Tibial nerve (tissue), 4 donors: ENCODE measurements around the gene TFAP2E.

ENCODE experiments used
- EP300 ChIP-seq, 2 donors: sonication (generic); formaldehyde crosslinking; IDR thresholded peaks; one replicate each; pipeline ENCODE4 v1.6.1; 2017; ENCODE audit warnings: antibody characterized with exemption in 2 of 2, mild to moderate bottlenecking in 1 of 2
- POLR2A ChIP-seq, 2 donors: fragments of 450-650 bp; IDR thresholded peaks; one replicate each; pipeline ENCODE4 v1.6.1; 2017; ENCODE audit warnings: antibody characterized with exemption in 2 of 2, mild to moderate bottlenecking in 2 of 2, moderate library complexity in 2 of 2
- TF ChIP-seq, protein P1 (sequence below), 5 experiments: fragments of 200-600 bp in 3 of 5; fragments of 450-650 bp in 2 of 5; sonication (generic) in 3 of 5; IDR thresholded peaks; one replicate each; pipeline ENCODE4 v1.5.1; 2016 to 2019; ENCODE audit warnings: antibody characterized with exemption in 5 of 5, mild to moderate bottlenecking in 3 of 5, moderate library complexity in 2 of 5

DNA sequence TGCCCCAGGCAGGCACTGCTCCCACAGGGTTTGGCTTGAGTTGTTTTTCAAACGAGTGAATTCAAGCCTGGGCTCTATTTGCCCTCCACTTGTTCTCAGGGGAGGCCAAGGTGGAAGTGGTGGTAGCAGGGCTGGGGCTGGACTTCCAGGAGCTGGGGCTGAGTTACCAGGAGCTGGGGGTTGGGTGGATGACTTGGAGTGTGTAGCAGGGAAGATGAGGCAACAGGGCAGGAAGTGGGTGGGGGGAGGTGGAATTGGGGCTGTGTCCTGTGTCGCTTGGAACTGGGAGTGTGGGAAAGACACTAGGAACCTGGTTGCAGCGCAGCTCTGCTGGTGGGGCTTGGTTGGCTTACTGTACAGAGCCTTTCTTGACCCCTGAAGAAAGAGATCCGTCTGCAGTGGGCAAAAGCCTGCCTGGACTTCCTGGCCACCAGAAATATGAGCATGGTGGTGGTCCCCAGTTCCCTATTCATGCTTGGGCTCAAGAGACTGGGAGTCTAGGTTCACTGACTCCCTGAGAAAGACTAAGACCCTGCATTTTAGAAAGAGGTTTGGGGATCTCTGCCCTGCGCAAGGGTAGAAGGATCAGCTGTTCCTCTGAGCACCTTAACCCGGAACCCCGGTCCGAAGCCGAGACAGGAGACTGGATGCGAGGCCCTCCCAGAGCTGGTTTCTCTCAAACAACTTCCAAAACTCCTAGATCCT, 3.1 kb downstream of the TFAP2E start:
- TF ChIP-seq, protein P1, sequence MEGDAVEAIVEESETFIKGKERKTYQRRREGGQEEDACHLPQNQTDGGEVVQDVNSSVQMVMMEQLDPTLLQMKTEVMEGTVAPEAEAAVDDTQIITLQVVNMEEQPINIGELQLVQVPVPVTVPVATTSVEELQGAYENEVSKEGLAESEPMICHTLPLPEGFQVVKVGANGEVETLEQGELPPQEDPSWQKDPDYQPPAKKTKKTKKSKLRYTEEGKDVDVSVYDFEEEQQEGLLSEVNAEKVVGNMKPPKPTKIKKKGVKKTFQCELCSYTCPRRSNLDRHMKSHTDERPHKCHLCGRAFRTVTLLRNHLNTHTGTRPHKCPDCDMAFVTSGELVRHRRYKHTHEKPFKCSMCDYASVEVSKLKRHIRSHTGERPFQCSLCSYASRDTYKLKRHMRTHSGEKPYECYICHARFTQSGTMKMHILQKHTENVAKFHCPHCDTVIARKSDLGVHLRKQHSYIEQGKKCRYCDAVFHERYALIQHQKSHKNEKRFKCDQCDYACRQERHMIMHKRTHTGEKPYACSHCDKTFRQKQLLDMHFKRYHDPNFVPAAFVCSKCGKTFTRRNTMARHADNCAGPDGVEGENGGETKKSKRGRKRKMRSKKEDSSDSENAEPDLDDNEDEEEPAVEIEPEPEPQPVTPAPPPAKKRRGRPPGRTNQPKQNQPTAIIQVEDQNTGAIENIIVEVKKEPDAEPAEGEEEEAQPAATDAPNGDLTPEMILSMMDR (IDR thresholded peaks at IDR 0.05): no peak
- no peak for TF ChIP-seq POLR2A (IDR thresholded peaks at IDR 0.05)
- TF ChIP-seq EP300 (IDR thresholded peaks at IDR 0.05): no peak
